ENCODE measurements around the gene MRPS18C. TPM values are rescaled to one million over a fixed set of nuclear protein-coding genes. Genes with fewer than 3 reads are reported as not detected.

Gene MRPS18C
- total and polyA plus RNA-seq, 10 of the 15 experiments (the other 5 are each of a cell fraction or from before 2014, with no cell fraction given), result 38.0 to 283 (median 78.8) TPM

DNA sequence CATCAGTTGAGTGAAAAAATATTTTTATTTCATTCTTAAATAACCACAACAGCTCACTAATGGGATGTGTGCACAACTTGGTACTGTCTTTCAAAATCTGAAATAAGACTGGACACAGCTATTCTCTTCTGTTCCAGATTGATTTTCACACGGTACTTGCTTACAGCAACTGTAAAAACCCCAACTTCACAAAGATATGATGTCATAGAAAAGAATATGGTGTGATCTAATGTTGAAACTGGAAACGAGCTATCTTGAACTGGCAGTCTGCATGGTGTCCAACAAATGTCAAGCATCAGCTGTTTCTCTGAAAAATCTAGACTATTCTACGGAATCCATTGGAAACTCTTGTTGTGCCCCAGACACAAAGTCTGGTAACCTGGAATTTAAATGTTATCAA, 15.0 kb upstream of the MRPS18C start (continued):
- TF ChIP-seq JUNB (IDR thresholded peaks at IDR 0.05) (0 out of 2 replicates have a peak, but pooled peaks have one; percentile 29), CEBPB (IDR thresholded peaks at IDR 0.05; ENCODE audit: borderline replicate concordance in 1 of 2, low read depth in 2 of 2, low read length in 2 of 2) (no peak), LARP7 (IDR thresholded peaks at IDR 0.05) (no peak), CREM (IDR thresholded peaks at IDR 0.05; ENCODE audit: low read depth) (peak; percentile 53; the same call in 1 of the 2 replicates)
- TF ChIP-seq, protein P1, sequence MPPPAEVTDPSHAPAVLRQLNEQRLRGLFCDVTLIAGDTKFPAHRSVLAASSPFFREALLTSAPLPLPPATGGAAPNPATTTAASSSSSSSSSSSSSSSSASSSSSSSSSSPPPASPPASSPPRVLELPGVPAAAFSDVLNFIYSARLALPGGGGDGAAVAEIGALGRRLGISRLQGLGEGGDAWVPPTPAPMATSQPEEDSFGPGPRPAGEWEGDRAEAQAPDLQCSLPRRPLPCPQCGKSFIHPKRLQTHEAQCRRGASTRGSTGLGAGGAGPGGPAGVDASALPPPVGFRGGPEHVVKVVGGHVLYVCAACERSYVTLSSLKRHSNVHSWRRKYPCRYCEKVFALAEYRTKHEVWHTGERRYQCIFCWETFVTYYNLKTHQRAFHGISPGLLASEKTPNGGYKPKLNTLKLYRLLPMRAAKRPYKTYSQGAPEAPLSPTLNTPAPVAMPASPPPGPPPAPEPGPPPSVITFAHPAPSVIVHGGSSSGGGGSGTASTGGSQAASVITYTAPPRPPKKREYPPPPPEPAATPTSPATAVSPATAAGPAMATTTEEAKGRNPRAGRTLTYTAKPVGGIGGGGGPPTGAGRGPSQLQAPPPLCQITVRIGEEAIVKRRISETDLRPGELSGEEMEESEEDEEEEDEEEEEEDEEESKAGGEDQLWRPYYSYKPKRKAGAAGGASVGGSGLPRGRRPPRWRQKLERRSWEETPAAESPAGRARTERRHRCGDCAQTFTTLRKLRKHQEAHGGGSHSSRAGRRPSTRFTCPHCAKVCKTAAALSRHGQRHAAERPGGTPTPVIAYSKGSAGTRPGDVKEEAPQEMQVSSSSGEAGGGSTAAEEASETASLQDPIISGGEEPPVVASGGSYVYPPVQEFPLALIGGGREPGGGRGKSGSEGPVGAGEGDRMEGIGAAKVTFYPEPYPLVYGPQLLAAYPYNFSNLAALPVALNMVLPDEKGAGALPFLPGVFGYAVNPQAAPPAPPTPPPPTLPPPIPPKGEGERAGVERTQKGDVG (CRISPR knock-in tag; IDR thresholded peaks at IDR 0.05), result no peak

DNA sequence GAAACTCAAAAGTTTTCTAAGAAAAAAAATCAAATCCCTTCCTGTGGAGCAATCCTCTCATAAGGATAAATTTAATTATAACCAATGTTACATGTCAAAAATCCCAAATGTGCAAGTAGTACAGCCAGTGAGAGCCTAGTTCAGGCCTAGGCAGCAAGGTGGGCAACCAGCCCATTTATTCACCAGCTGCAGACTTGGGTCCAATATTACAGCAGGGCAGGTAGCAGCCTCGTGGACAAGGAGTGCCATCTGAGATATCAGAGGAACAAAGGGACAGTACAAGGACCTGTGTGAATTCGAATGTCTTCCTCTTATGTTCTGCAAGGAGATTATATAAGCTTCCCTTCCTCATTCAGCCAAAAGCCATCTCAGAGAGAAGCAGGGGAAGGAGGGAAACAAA, 6.8 kb upstream of the MRPS18C start:
- no peak overlapping the region for H3K9ac ChIP-seq (ENCODE audit: control insufficient read depth, insufficient read depth, low read length)
- H3K9me3 ChIP-seq (replicated peaks; ENCODE audit: control insufficient read depth, insufficient read depth, low read length), result no peaks in the 10 kb centered on the region
- in situ Hi-C loops (cut with MboI) (no loop called here), intact Hi-C loops (cut with micrococcal nuclease; ENCODE audit: unreplicated experiment) (no loop called here)
- no peak for ATAC-seq
- H3K27me3 ChIP-seq (replicated peaks in 1 of 2; ENCODE audit: control insufficient read depth in 2 of 2, insufficient read depth in 2 of 2, low read length in 1 of 2), result no peaks in the 10 kb centered on the region
- H3K79me2 ChIP-seq (ENCODE audit: control insufficient read depth, insufficient read depth, low read length), result peaks cover 7% of the 10 kb centered on the region; the same call in 1 of the 2 replicates
- no peak for FAIRE-seq
- POLR2A ChIA-PET, result no interaction called here
- no peak overlapping the region for H2AFZ ChIP-seq (ENCODE audit: control insufficient read depth, low read depth, low read length)
- no peak overlapping the region for H3K27ac ChIP-seq (ENCODE audit: control insufficient read depth, insufficient read depth)
- no peaks in the 10 kb centered on the region for H4K20me1 ChIP-seq (ENCODE audit: control insufficient read depth, insufficient read depth)
- SMC1A ChIA-PET (ENCODE audit: uncharacterized antibody, unreplicated experiment), result no interaction called here
- CTCF ChIA-PET, result interaction anchor here (0.6 kb wide), 1 partner anchor 50 kb away, joined by 4 read pairs; no protein-coding TSS in a partner anchor
- no peak for DNase-seq (ENCODE audit: low read depth, low spot score)
- RAD21 ChIA-PET (ENCODE audit: unreplicated experiment), result no interaction called here
- no peak overlapping the region for H3K4me2 ChIP-seq (ENCODE audit: control insufficient read depth, insufficient read depth)
- H3K4me1 ChIP-seq (ENCODE audit: control insufficient read depth, insufficient read depth, low read length), result no peaks in the 10 kb centered on the region
- no TSS peak for BruUV-seq (replicated peaks)
- WGBS (ENCODE audit: insufficient coverage, insufficient replicate concordance, low lambda C conversion rate, missing lambda C conversion rate), result 48% methylated on average over 2 of the region's 2 CpGs
- peaks cover 0 to 14% of the 10 kb centered on the region in 2 experiments for H3K36me3 ChIP-seq (ENCODE audit: control insufficient read depth in 2 of 2, insufficient read depth in 2 of 2, low read length in 1 of 2)
- no peak overlapping the region for H3K4me3 ChIP-seq
- TF ChIP-seq ZNF24 (IDR thresholded peaks at IDR 0.05) (no peak), MYC (IDR thresholded peaks at IDR 0.05; ENCODE audit: insufficient read depth, insufficient read length, insufficient replicate concordance, low read length, severe bottlenecking) (no peak), ASH2L (IDR thresholded peaks at IDR 0.05; ENCODE audit: borderline replicate concordance, low read depth) (no peak), CREB1 (IDR thresholded peaks at IDR 0.05; ENCODE audit: low read depth) (no peak), BACH1 (IDR thresholded peaks at IDR 0.05; ENCODE audit: borderline replicate concordance) (no peak), FOXM1 (IDR thresholded peaks at IDR 0.05; ENCODE audit: low read depth, low read length) (no peak), SMAD1 (IDR thresholded peaks at IDR 0.05; ENCODE audit: low read depth, partially characterized antibody) (no peak), FOS (IDR thresholded peaks at IDR 0.05; ENCODE audit: borderline replicate concordance, extremely low read depth, insufficient read length) (no peak), MEF2A (IDR thresholded peaks at IDR 0.05; ENCODE audit: insufficient read depth, low read depth, low read length) (no peak)
- TF ChIP-seq, protein P2, sequence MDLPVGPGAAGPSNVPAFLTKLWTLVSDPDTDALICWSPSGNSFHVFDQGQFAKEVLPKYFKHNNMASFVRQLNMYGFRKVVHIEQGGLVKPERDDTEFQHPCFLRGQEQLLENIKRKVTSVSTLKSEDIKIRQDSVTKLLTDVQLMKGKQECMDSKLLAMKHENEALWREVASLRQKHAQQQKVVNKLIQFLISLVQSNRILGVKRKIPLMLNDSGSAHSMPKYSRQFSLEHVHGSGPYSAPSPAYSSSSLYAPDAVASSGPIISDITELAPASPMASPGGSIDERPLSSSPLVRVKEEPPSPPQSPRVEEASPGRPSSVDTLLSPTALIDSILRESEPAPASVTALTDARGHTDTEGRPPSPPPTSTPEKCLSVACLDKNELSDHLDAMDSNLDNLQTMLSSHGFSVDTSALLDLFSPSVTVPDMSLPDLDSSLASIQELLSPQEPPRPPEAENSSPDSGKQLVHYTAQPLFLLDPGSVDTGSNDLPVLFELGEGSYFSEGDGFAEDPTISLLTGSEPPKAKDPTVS (IDR thresholded peaks at IDR 0.05; ENCODE audit: low read depth, low read length), result no peak
- TF ChIP-seq, protein P3, sequence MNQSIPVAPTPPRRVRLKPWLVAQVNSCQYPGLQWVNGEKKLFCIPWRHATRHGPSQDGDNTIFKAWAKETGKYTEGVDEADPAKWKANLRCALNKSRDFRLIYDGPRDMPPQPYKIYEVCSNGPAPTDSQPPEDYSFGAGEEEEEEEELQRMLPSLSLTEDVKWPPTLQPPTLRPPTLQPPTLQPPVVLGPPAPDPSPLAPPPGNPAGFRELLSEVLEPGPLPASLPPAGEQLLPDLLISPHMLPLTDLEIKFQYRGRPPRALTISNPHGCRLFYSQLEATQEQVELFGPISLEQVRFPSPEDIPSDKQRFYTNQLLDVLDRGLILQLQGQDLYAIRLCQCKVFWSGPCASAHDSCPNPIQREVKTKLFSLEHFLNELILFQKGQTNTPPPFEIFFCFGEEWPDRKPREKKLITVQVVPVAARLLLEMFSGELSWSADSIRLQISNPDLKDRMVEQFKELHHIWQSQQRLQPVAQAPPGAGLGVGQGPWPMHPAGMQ (IDR thresholded peaks at IDR 0.05; ENCODE audit: borderline replicate concordance), result no peak

Measured in GM12878 (cell line).